SU-DHL-6 (cell line): ENCODE measurements around the gene HCST.

ENCODE experiments used
- H2AFZ ChIP-seq: fragments of 200-600 bp; sonication (generic); 2 replicates; pipeline ENCODE4 v1.6.1; 2014; ENCODE audit warnings: low read depth, mild to moderate bottlenecking, moderate library complexity, mixed read lengths, antibody characterized with exemption, low read length; ENCODE audit not compliant: severe bottlenecking
- H3F3A ChIP-seq: fragments of 200-600 bp; shearing (Covaris generic); 2 replicates; pipeline ENCODE4 v1.6.0; 2016; ENCODE audit warnings: antibody characterized with exemption, mild to moderate bottlenecking; ENCODE audit not compliant: insufficient read depth
- H3K27ac ChIP-seq: fragments of 200-600 bp; sonication (generic); 2 replicates; pipeline ENCODE4 v1.5.1; 2016; ENCODE audit warnings: low read depth, mild to moderate bottlenecking, low read length, moderate library complexity, mixed read lengths
- H3K27me3 ChIP-seq: fragments of 200-600 bp; sonication (generic), shearing (Covaris generic); 2 replicates; pipeline ENCODE4 v1.6.0; 2014; ENCODE audit warnings: mild to moderate bottlenecking, low read length
- H3K36me3 ChIP-seq: fragments of 200-600 bp; sonication (generic); 2 replicates; pipeline ENCODE4 v1.6.1; 2014; ENCODE audit warnings: mild to moderate bottlenecking, low read length, mixed read lengths
- H3K4me2 ChIP-seq: fragments of 300-600, 200-600 bp; shearing (Covaris generic), sonication (generic); 2 replicates; pipeline ENCODE4 v1.6.0; 2014; ENCODE audit warnings: low read length, low read depth, mild to moderate bottlenecking; ENCODE audit not compliant: poor library complexity, severe bottlenecking
- H3K4me3 ChIP-seq: fragments of 200-600 bp; sonication (generic); 2 replicates; pipeline ENCODE4 v1.5.1; 2014; ENCODE audit warnings: antibody characterized with exemption, low read length, mild to moderate bottlenecking, mixed read lengths; ENCODE audit not compliant: insufficient read depth, poor library complexity, severe bottlenecking
- H3K79me2 ChIP-seq: fragments of 200-600 bp; sonication (generic); 2 replicates; pipeline ENCODE4 v1.6.1; 2014; ENCODE audit warnings: mild to moderate bottlenecking, low read length, moderate library complexity; ENCODE audit not compliant: insufficient read depth
- H3K9ac ChIP-seq: fragments of 200-600 bp; sonication (generic); 2 replicates; pipeline ENCODE4 v1.7.0; 2014; ENCODE audit warnings: mild to moderate bottlenecking, low read length
- H3K9me2 ChIP-seq: fragments of 200-600 bp; sonication (generic); replicated peaks from 2 replicates; pipeline ENCODE4 v1.6.1; 2014; ENCODE audit warnings: low read length; ENCODE audit not compliant: insufficient read depth
- H3K9me3 ChIP-seq: fragments of 200-600 bp; sonication (generic); 2 replicates; pipeline ENCODE4 v1.6.1; 2014; ENCODE audit warnings: low read length, mixed read lengths; ENCODE audit not compliant: insufficient read depth
- H4K20me1 ChIP-seq: fragments of 200-600 bp; sonication (generic); 2 replicates; pipeline ENCODE4 v1.6.1; 2014; ENCODE audit warnings: low read depth, mild to moderate bottlenecking, antibody characterized with exemption, low read length, moderate library complexity, mixed read lengths
- EZH2phosphoT487 ChIP-seq: fragments of 200-600 bp; sonication (generic), shearing (Covaris generic); conservative IDR thresholded peaks from 2 replicates; pipeline ENCODE4 v1.6.1; 2018; ENCODE audit warnings: mild to moderate bottlenecking, antibody characterized with exemption, low read length, moderate library complexity, mixed read lengths
- TF ChIP-seq, protein P1 (sequence below): fragments of 200-600 bp; sonication (generic); IDR thresholded peaks from one replicate; pipeline ENCODE4 v1.5.1; 2017; ENCODE audit warnings: antibody characterized with exemption, mild to moderate bottlenecking, low read length, moderate library complexity; ENCODE audit not compliant: insufficient read depth, poor library complexity, severe bottlenecking

The HCST gene

GRCh38 chr19:35949131-35949530, 46.8 kb downstream of the HCST start:
- Histone ChIP-seq H3K36me3 (no peaks in the 10 kb centered on the region), H3K9me2 (no peaks in the 10 kb centered on the region), H3K9me3 (no peaks in the 10 kb centered on the region), H3K4me3 (no peak overlapping the region), H3K9ac (no peak overlapping the region), H3K27me3 (no peaks in the 10 kb centered on the region), H3F3A (no peaks in the 10 kb centered on the region), H3K79me2 (no peaks in the 10 kb centered on the region), H4K20me1 (no peaks in the 10 kb centered on the region), H3K27ac (no peak overlapping the region), H3K4me2 (no peak overlapping the region), H2AFZ (no peak overlapping the region)
- TF ChIP-seq EZH2phosphoT487, result no peak
- TF ChIP-seq, protein P1, sequence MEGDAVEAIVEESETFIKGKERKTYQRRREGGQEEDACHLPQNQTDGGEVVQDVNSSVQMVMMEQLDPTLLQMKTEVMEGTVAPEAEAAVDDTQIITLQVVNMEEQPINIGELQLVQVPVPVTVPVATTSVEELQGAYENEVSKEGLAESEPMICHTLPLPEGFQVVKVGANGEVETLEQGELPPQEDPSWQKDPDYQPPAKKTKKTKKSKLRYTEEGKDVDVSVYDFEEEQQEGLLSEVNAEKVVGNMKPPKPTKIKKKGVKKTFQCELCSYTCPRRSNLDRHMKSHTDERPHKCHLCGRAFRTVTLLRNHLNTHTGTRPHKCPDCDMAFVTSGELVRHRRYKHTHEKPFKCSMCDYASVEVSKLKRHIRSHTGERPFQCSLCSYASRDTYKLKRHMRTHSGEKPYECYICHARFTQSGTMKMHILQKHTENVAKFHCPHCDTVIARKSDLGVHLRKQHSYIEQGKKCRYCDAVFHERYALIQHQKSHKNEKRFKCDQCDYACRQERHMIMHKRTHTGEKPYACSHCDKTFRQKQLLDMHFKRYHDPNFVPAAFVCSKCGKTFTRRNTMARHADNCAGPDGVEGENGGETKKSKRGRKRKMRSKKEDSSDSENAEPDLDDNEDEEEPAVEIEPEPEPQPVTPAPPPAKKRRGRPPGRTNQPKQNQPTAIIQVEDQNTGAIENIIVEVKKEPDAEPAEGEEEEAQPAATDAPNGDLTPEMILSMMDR, result no peak
